ENCODE data around the gene MEIG1. TPM values are rescaled to one million over a fixed set of nuclear protein-coding genes. Genes with fewer than 3 reads are reported as not detected.
"Not testable (repeated sequence)": the region's sequence is repeated elsewhere in the genome, so short reads cannot be mapped to it uniquely, and the experiment has no call there.

MEIG1 gene
- total RNA-seq, 1 experiment from 2014 or later: not detected

DNA sequence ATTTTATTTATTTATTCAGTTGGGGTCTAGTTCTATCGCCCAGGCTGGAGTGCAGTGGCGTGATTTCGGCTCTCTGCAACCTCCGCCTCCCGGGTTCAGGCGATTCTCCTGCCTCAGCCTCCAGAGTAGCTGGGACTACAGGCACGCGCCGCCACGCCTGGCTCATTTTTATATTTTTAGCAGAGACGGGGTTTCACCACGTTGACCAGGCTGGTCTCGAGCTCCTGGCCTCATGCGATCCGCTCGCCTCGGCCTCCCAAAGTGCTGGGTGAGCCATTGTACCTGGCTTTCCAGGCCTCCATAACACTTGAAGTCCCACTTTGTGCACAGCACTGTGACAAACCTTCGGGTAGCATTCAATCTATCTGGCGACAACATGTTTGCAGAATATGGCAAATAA lies 4.3 kb upstream of the MEIG1 start:
- no peak for DNase-seq (ENCODE audit: low read depth)

DNA sequence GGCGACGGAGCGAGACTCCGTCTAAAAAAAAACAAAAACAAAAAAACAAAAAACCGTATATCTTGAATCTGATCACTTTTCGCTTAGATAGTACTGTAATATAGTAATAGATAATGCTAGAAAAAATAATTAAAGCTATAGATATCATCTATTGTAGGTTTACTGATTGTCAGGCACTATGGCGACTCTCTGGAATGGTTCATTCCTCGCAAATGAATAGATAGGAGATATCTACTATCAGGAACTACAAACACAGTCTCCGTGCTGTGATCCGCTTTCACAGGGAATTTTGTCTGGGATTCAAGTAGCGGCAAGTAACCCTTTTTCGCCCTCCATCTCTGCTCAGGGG lies 342 bp upstream of the MEIG1 start:
- no peak for DNase-seq (ENCODE audit: low read depth)

DNA sequence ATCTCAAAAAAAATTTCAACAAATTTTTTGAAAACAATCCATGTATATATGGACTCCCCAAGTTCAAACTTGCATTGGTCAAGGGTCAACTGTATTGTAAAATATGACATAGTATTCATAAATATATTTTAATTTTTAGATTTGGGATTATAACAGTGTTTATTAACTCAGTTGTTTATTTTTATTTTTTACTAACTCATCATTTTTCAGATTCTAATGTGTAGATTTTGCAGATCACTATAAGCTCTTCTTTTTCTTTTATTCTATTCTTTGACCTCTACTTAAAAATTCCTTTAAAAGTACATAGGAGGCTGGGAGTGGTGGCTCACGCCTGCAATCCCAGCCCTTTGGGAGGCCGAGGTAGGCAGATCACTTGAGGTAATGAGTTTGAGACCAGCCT lies 8.7 kb downstream of the MEIG1 start:
- DNase-seq (ENCODE audit: low read depth): no peak

DNA sequence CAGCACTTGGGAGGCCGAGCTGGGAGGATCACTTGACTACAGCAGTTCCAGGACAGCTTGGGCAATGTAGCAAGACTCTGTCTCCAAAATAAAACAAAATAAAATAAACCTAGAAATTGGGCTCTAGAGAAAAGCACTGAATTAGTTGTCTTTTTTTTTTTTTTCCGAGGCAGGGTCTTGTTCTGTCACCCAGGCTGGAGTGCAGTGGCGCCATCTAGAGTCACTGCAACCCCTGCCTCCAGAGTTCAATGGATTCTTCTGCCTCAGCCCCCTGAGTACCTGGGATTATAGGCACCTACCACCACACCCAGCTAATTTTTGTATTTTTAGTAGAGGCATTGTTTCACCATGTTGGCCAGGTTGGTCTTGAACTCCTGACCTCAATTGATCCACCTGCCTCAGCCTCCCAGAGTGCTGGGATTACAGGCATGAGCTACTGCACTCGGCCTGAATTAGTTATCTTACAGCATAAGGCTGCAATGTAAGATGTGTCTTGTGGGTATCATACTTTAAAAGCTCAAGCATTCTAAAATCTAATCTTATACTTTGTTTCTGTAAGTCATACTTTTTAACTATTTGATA lies 12.8 kb downstream of the MEIG1 start:
- DNase-seq (ENCODE audit: low read depth): no peak

DNA sequence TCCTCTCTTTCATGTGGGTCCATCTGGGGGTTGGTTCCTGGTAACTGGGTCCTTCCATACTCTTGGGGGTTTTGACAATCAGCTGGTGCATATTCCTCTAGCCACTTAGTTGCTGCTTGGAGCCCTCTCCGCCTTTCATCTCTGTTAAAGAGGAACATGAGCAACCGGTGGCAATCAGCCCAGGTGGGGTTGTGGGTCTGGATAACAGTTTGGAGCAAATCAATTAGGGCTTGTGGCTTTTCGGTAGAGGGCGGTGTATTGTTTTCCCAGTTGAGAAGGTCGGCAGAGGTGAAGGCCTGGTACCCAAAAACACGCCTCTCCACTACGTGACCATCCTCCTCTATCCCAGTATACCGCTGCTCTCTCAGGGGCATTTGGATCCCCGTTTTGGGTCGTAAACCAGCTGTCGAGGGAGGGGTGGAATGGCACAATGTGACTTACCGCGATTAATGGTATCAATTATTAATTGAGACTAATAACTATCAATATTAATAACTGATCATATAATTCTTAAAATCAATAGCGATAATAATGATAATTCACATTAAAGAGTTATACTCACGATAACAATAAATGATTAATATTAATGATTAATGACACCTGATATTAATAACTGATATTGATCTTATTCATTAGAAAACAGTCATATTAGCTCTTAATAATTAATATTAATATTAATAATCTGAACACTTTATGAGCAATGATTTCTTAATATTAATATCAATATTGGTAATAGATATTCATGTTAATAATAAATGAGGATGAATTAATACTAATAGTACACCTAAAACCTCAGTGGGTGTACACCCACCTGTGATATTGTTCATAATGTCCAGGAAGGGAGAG lies 15.2 kb downstream of the MEIG1 start:
- not testable (repeated sequence) for DNase-seq (ENCODE audit: low read depth)

DNA sequence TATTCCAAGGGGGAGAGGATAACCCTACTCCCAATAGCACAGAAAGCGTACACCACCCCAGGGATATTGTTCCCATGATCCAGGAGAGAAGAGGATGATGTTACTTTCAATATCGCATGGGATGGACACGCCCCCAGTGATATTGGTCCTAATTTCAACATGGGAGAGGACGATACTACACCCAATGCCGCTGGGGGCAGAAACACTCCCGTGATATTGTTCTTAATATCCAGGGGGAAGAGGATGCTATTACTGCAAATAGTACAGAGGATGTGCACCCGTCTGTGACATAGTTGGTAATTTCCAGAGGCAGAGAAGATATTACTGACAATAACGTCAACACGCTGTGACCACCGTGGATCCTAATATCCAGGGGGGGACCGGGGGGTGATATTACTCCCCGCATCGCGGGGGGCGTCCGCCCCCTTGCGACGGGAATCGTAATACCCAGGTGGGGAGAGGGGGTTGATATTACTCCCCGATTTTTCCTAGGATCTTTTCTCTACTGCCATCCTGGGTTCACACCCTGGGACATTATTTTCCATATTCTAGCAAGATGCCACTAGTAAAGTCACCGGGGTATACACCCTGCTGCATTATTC lies 16.6 kb downstream of the MEIG1 start:
- no peak for DNase-seq (ENCODE audit: low read depth)

DNA sequence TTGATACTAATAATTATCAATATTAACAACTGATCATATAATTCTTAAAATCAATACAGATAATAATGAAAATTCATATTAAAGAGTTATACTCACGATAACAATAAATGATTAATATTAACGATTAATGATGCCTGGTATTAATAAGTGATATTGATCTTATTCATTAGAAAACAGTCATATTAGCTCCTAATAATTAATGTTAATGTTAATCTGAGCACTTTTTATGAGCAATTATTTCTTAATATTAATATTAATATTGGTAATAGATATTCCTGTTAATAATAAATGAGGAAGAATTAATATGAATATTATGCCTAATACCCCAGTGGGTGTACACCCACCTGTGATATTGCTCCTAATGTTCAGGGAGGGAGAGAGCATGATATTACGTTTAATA lies 23.6 kb downstream of the MEIG1 start:
- no peak for DNase-seq (ENCODE audit: low read depth)

DNA sequence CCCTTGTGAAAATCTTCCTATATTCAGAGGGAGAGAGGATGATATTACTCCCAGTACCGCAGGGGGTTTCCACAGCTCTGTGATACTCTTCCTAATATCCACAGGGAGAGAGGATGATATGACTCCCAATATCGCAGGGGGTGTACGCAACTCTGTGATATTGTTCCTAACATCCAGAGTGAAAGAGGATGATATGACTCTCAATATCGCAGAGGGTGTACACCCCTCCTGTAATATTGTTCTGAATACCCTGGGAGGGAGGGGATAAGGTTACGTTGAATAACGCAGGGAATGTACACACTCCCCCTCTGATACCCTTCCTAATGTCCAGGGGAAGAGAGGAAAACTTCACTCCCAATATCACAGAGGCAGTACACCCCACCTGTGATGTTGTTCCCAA lies 30.4 kb downstream of the MEIG1 start:
- not testable (repeated sequence) for DNase-seq (ENCODE audit: low read depth)

DNA sequence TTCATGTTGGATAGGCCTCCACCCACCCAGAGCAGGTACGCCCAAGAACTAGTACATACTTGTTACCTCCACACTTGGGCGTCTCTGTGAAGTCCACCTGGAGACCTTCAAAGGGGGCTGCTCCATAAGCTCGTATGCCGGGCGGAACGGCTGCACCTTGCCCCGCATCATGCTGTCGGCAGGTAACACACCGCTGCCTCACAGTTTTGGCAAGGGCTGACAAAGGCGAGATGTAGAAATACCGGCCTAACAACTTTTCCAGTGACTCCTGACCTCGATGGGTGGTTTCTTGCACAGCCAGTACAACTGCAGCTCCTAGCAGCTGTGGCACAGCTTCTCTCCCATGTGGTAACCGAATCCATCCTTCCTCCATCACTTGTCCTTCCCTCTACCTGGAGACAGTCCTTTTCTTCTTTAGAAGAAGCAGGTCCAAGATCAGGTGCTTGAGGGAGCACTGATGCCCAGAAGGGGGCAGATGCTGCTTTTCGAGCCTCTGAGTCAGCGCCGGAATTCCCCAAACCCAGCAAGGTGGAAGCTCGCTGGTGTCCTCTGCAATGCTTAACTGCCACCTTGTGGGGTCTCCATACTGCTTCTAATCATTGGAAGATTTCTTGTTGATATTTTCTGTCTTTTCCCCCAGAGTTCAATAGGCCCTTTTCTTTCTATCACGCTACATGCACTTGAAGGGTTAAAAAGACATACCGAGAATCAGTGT lies 32.0 kb downstream of the MEIG1 start:
- DNase-seq (ENCODE audit: low read depth): peak; percentile 8

DNA sequence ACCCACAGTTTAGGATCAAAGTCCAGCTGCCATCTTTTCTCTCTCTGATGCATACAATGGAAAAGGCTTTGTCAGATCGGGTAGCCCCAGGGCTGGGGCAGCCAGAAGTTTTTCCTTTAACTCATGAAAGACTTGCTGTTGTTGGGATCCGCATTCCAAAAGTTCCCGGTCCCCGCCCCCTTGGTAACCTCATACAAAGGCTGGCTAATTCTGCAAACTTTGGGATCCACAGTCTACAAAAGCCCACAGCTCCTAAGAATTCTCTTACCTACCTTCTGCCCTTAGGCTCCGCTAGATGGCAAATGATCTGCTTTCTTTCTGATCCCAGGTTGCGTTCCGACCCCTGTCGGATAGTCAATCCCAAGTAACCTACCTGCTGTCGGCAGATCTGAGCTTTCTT lies 33.1 kb downstream of the MEIG1 start:
- DNase-seq (ENCODE audit: low read depth): not testable (repeated sequence)

DNA sequence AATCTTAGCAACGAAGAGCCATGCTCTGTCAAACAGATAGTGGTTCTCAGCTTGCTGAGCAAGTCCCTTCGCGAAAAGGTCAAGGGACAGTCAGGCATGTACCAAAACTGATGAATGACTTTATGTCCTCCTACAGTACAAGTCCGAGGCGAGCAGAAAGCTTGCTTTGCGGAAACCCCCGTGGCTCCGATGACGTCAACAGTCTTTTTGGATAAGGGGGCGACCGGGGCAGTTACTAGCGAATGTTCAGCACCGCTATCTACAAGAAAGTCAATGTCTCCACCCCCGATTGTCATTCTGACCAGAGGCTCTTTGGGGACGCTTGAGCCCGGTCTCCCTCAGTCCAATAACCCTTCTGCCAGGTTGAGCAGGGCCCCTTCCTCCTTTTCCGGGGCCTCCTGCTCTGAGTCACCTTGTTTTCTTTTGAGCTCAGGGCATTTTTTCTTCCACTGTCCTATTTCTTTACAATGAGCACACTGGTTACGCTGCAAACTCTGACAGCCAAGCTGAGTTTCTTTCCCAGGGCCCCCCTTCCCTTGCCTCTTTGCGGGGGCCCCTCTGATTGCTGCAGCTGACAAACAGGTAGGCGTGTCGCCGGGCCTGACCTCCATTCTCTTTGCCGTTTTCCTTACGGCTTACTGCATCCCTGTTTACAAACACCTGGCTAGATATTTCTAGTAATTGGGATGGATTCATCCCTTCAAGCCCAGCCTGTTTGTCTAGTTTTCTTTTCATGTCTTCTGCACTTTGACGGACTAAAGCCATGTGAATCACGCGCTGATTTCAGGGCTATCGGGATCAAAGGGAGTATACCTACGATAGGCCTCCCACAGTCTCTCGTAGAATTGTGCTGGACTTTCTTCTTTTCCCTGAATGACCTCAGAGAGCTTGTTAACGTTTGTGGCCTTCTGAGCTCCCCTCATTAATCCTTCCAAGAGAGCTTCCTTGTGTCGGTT lies 34.6 kb downstream of the MEIG1 start:
- DNase-seq (ENCODE audit: low read depth): not testable (repeated sequence)

DNA sequence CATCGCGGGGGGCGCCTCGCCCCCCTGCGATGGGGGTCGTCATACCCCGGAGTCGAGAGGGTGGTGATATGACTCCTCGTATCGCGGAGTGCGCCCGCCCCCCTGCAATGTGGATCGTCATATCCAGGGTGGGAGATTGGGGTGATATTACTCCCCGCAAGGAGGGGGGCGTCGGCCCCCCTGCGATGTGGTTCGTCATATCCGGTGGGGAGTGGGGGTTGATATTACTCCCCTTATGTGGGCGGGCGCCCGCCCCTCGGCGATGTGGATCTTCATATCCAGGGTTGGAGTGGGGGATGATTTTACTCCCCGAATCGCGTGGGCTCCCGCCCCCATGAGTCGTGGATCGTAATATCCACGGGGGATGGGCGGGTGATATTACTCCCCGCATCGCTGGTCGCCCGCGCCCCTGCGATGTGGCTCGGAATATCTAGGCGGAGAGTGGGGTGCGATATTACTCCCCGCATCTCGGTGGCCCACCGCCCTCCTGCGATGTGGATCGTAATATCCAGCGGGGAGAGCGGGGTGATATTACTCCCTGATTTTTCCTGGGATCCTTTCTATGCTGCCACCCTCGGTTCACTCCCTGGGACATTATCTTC lies 36.9 kb downstream of the MEIG1 start:
- DNase-seq (ENCODE audit: low read depth): no peak

DNA sequence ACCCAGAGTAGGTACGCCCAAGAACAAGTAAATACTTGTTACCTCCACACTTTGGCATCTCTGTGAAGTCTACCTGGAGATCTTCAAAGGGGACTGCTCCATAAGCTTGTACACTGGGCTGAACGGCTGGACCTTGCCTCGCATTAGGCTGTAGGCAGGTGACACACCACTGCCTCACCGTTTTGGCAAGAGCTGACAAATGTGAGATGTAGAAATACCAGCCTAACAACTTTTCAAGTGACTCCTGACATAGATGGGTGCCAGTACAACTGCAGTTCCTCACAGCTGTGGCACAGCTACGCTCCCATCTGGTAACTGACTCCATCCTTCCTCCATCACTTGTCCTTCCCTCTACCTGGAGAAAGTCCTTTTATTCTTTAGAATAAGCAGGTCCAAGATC lies 54.3 kb downstream of the MEIG1 start:
- not testable (repeated sequence) for DNase-seq (ENCODE audit: low read depth)

DNA sequence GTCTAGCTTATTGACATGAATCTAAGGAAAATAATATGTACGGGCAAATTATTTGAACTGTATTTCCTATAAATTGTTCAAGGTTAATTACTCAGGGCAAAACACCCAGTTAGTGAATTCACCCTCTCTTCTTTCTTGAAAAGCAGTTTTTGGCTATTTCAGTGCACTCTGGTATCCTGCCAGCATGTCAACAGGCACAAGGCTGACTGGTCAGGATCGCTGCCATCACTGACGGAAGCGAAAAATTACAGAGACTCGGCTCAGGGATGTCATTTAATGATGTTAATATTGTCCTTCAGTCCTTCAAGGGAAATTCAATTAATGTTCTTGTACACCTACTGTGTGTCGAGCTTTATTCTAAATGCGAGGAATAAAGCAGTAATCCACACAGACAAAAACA lies 56.3 kb downstream of the MEIG1 start:
- DNase-seq (ENCODE audit: low read depth): no peak

DNA sequence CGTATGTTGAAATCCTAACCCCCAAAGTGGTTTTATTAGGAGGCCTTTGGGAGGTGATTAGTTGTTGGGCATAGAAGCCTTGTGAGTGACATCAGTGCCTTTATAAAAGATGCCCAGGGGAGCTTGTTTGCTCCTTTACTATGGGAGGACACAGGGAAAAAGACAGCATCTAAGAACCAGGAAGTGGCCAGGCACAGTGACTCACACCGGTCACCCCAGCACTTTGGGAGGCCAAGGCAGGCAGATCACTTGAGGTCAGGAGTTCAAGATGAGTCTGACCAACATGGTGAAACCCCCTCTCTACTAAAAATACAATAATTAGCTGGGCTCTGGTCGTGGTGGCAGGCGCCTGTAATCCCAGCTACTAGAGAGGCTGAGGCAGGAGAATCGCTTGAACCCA lies 61.8 kb downstream of the MEIG1 start:
- DNase-seq (ENCODE audit: low read depth): peak; percentile 62

Other genes with a start within 250 kb of the MEIG1 start
- 15.0 and 18.4 TPM in 2 replicates for gene FAM107B, start 184.5 kb upstream of the MEIG1 start, total RNA-seq (2014; rRNA removed; shearing (Covaris generic))
- not detected in 2 replicates for gene CDNF, start 121.4 kb upstream of the MEIG1 start, total RNA-seq (2014; rRNA removed; shearing (Covaris generic))
- 16.8 and 20.2 TPM in 2 replicates for gene HSPA14, start 121.1 kb upstream of the MEIG1 start, total RNA-seq (2014; rRNA removed; shearing (Covaris generic))
- gene MSANTD7, start 121.1 kb upstream of the MEIG1 start, total RNA-seq (2014; rRNA removed; shearing (Covaris generic)): 14.2 and 15.1 TPM in 2 replicates
- 20.9 and 23.8 TPM in 2 replicates for gene SUV39H2, start 80.5 kb upstream of the MEIG1 start, total RNA-seq (2014; rRNA removed; shearing (Covaris generic))
- gene DCLRE1C, start 5.3 kb upstream of the MEIG1 start, total RNA-seq (2014; rRNA removed; shearing (Covaris generic)): 6.3 and 9.7 TPM in 2 replicates
- 0.52 TPM in 1 of 2 replicates, not detected in the other for gene OLAH, start 84.6 kb downstream of the MEIG1 start, total RNA-seq (2014; rRNA removed; shearing (Covaris generic))
- gene ACBD7, start 129.4 kb downstream of the MEIG1 start, total RNA-seq (2014; rRNA removed; shearing (Covaris generic)): 0.64 and 5.8 TPM in 2 replicates
- 8.7 and 8.9 TPM in 2 replicates for gene RPP38, start 138.0 kb downstream of the MEIG1 start, total RNA-seq (2014; rRNA removed; shearing (Covaris generic))
- 28.3 and 51.2 TPM in 2 replicates for gene NMT2, start 209.3 kb downstream of the MEIG1 start, total RNA-seq (2014; rRNA removed; shearing (Covaris generic))

Measured in M059J (cell line).